WTC11 (cell line): ENCODE results near the gene CUTC. TPM values are rescaled to one million over a fixed set of nuclear protein-coding genes. Genes with fewer than 3 reads are reported as not detected.

Experiments used
- ATAC-seq: fragments of 200-7000 bp; cut with Tn5 transposase; 2 replicates; pipeline ENCODE4 v1.10.0; 2021; ENCODE audit warnings: mild to moderate bottlenecking, moderate library complexity
- CTCF ChIA-PET: fragments of 300-600 bp; sonication (Branson Sonifier 250); formaldehyde crosslinking; loops from one replicate; lab custom pipeline; 2021; ENCODE audit warnings: antibody characterized with exemption; lab: Charles Lee
- POLR2A ChIA-PET: fragments of 350-600 bp; sonication (Branson Sonifier 250); formaldehyde crosslinking; loops from one replicate; lab custom pipeline; 2021; ENCODE audit warnings: antibody characterized with exemption; lab: Charles Lee
- DNase-seq: peaks from one replicate; pipeline ENCODE4 v3.0.0; 2021; ENCODE audit warnings: low spot score
- H3K27ac Mint-ChIP-seq: 2 replicates; pipeline ENCODE4 v1.8.0; 2021; ENCODE audit warnings: mixed read lengths
- H3K27me3 Mint-ChIP-seq: 2 replicates; pipeline ENCODE4 v1.8.0; 2021; ENCODE audit warnings: low read depth, mild to moderate bottlenecking, moderate library complexity, mixed read lengths
- H3K36me3 Mint-ChIP-seq: 2 replicates; pipeline ENCODE4 v1.8.0; 2021; ENCODE audit warnings: mixed read lengths
- H3K4me1 Mint-ChIP-seq: 2 replicates; pipeline ENCODE4 v1.8.0; 2022; ENCODE audit warnings: mixed read lengths
- H3K4me3 Mint-ChIP-seq: 2 replicates; pipeline ENCODE4 v1.8.0; 2021; ENCODE audit warnings: mild to moderate bottlenecking, moderate library complexity, mixed read lengths
- H3K9me3 Mint-ChIP-seq: 2 replicates; pipeline ENCODE4 v1.8.0; 2021; ENCODE audit warnings: mixed read lengths
- ATF1 ChIP-seq: sonication (generic); formaldehyde crosslinking; IDR thresholded peaks from 2 replicates; pipeline ENCODE4 v1.8.1; 2023; ENCODE audit warnings: mild to moderate bottlenecking, moderate library complexity, missing genetic modification reagents
- FOXK1 ChIP-seq: sonication (generic); formaldehyde crosslinking; IDR thresholded peaks from 2 replicates; pipeline ENCODE4 v1.8.0; 2022; ENCODE audit warnings: mild to moderate bottlenecking, moderate library complexity, missing genetic modification reagents
- FOXP1 ChIP-seq: sonication (generic); formaldehyde crosslinking; IDR thresholded peaks from 2 replicates; pipeline ENCODE4 v1.8.0; 2022; ENCODE audit warnings: missing genetic modification reagents, mild to moderate bottlenecking, moderate library complexity, borderline replicate concordance
- GRHL2 ChIP-seq: fragments of 250-450 bp; sonication (Bioruptor Pico); IDR thresholded peaks from 2 replicates; pipeline ENCODE4 v1.8.0; 2022; ENCODE audit warnings: mild to moderate bottlenecking, moderate library complexity; ENCODE audit not compliant: insufficient replicate concordance, severe bottlenecking
- GTF2I ChIP-seq: fragments of 250-450 bp; sonication (Bioruptor Pico); conservative IDR thresholded peaks from 2 replicates; pipeline ENCODE4 v1.4.0; 2021; ENCODE audit warnings: mild to moderate bottlenecking
- HMGA2 ChIP-seq: fragments of 250-450 bp; sonication (Bioruptor Pico); IDR thresholded peaks from 2 replicates; pipeline ENCODE4 v1.4.0; 2021; ENCODE audit warnings: mild to moderate bottlenecking, moderate library complexity
- MYBL2 ChIP-seq: sonication (generic); formaldehyde crosslinking; IDR thresholded peaks from 2 replicates; pipeline ENCODE4 v1.8.1; 2023; ENCODE audit warnings: mild to moderate bottlenecking, moderate library complexity, missing genetic modification reagents
- NFATC4 ChIP-seq: fragments of 250-450 bp; sonication (Bioruptor Pico); IDR thresholded peaks from 2 replicates; pipeline ENCODE4 v1.9.0; 2021; ENCODE audit warnings: mild to moderate bottlenecking
- NFYB ChIP-seq: sonication (generic); formaldehyde crosslinking; conservative IDR thresholded peaks from 2 replicates; pipeline ENCODE4 v1.8.0; 2022; ENCODE audit warnings: low read depth, missing genetic modification reagents
- NR2C2 ChIP-seq: sonication (generic); formaldehyde crosslinking; IDR thresholded peaks from 2 replicates; pipeline ENCODE4 v1.8.0; 2022; ENCODE audit warnings: mild to moderate bottlenecking, missing genetic modification reagents
- PRRX2 ChIP-seq: fragments of 250-450 bp; sonication (Bioruptor Pico); IDR thresholded peaks from 2 replicates; pipeline ENCODE4 v1.8.0; 2021; ENCODE audit warnings: mild to moderate bottlenecking
- SOX15 ChIP-seq: fragments of 250-450 bp; sonication (Bioruptor Pico); IDR thresholded peaks from 2 replicates; pipeline ENCODE4 v1.9.0; 2021; ENCODE audit warnings: mild to moderate bottlenecking
- SP1 ChIP-seq: sonication (generic); formaldehyde crosslinking; conservative IDR thresholded peaks from 2 replicates; pipeline ENCODE4 v1.8.1; 2022; ENCODE audit warnings: missing genetic modification reagents
- ZNF263 ChIP-seq: sonication (generic); formaldehyde crosslinking; IDR thresholded peaks from 2 replicates; pipeline ENCODE4 v1.8.1; 2022; ENCODE audit warnings: low read depth, mild to moderate bottlenecking, moderate library complexity, missing genetic modification reagents
- ZNF423 ChIP-seq: fragments of 250-450 bp; sonication (Bioruptor Pico); IDR thresholded peaks from 2 replicates; pipeline ENCODE4 v2.1.2; 2022; ENCODE audit warnings: mild to moderate bottlenecking, moderate library complexity
- ZNF671 ChIP-seq: fragments of 250-450 bp; sonication (Bioruptor Pico); IDR thresholded peaks from 2 replicates; pipeline ENCODE4 v1.8.0; 2021; ENCODE audit warnings: mild to moderate bottlenecking
- total RNA-seq: library from RNA; stranded (reverse); gene quantifications from 3 replicates; pipeline ENCODE4 v1.2.3, GENCODE V29; 2021
- TF ChIP-seq, protein P1 (sequence below): sonication (generic); formaldehyde crosslinking; IDR thresholded peaks from 2 replicates; pipeline ENCODE4 v1.8.0; 2023; ENCODE audit warnings: missing genetic modification reagents
- TF ChIP-seq, protein P2 (sequence below): fragments of 250-450 bp; sonication (Bioruptor Pico); IDR thresholded peaks from 2 replicates; pipeline ENCODE4 v1.8.0; 2021; ENCODE audit warnings: mild to moderate bottlenecking
- TF ChIP-seq, protein P3 (sequence below): sonication (generic); formaldehyde crosslinking; IDR thresholded peaks from 2 replicates; pipeline ENCODE4 v1.8.1; 2023; ENCODE audit warnings: mild to moderate bottlenecking, missing genetic modification reagents
- TF ChIP-seq, protein P4 (sequence below): sonication (generic); formaldehyde crosslinking; IDR thresholded peaks from 2 replicates; pipeline ENCODE4 v1.8.1; 2022; ENCODE audit warnings: low read depth, missing genetic modification reagents, borderline replicate concordance
- TF ChIP-seq, protein P5 (sequence below): sonication (generic); formaldehyde crosslinking; conservative IDR thresholded peaks from 2 replicates; pipeline ENCODE4 v1.8.1; 2022; ENCODE audit warnings: mild to moderate bottlenecking, missing genetic modification reagents
- TF ChIP-seq, protein P6 (sequence below): sonication (generic); formaldehyde crosslinking; IDR thresholded peaks from 2 replicates; pipeline ENCODE4 v1.8.1; 2022; ENCODE audit warnings: mild to moderate bottlenecking, missing genetic modification reagents, moderate library complexity, borderline replicate concordance
- TF ChIP-seq, protein P7 (sequence below): sonication (generic); formaldehyde crosslinking; IDR thresholded peaks from 2 replicates; pipeline ENCODE4 v1.8.1; 2023; ENCODE audit warnings: mild to moderate bottlenecking, moderate library complexity, missing genetic modification reagents
- TF ChIP-seq, protein P8 (sequence below): sonication (generic); formaldehyde crosslinking; IDR thresholded peaks from 2 replicates; pipeline ENCODE4 v1.8.1; 2022; ENCODE audit warnings: mild to moderate bottlenecking, moderate library complexity, missing genetic modification reagents

Gene CUTC
- total RNA-seq, 1 experiment from 2014 or later, result 28.6 TPM

DNA sequence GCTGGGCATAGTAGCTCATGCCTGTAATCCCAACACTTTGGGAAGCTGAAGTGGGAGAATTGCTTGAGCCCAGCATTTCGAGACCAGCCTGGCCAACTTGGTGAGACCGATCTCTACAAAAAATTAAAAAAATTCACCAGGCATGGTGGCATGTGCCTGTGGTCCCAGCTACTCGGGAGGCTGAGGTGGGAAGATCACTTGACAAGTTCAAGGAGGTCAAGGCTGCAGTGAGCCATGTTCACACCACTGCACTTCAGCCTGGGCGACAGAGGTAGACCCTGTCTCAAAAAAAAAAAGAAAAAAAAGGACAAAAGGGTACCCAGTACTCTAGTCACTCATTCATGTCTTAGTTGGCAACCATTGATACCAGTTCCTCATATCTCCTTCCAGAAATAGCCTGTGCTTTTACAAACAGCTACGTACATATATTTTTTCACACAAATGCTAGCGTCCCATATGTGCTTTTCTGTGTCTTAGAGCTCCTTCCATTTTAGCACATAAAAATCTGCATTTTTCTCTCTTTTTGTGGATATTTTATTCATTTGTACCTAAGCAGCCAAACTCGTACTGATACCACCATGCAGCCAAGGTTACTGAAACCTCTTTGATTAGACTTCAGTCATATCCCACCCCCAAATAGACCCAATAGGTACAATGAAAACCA lies 55.9 kb downstream of the CUTC start:
- ATAC-seq, result no peak
- TF ChIP-seq, protein P1, sequence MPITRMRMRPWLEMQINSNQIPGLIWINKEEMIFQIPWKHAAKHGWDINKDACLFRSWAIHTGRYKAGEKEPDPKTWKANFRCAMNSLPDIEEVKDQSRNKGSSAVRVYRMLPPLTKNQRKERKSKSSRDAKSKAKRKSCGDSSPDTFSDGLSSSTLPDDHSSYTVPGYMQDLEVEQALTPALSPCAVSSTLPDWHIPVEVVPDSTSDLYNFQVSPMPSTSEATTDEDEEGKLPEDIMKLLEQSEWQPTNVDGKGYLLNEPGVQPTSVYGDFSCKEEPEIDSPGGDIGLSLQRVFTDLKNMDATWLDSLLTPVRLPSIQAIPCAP (CRISPR knock-in tag), result no peak
- no peak for TF ChIP-seq ZNF263 (CRISPR knock-in tag)
- TF ChIP-seq ATF1 (CRISPR knock-in tag), result no peak
- TF ChIP-seq, protein P2, sequence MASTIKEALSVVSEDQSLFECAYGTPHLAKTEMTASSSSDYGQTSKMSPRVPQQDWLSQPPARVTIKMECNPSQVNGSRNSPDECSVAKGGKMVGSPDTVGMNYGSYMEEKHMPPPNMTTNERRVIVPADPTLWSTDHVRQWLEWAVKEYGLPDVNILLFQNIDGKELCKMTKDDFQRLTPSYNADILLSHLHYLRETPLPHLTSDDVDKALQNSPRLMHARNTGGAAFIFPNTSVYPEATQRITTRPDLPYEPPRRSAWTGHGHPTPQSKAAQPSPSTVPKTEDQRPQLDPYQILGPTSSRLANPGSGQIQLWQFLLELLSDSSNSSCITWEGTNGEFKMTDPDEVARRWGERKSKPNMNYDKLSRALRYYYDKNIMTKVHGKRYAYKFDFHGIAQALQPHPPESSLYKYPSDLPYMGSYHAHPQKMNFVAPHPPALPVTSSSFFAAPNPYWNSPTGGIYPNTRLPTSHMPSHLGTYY (CRISPR knock-in tag), result no peak
- no peak for TF ChIP-seq NR2C2
- TF ChIP-seq, protein P3, sequence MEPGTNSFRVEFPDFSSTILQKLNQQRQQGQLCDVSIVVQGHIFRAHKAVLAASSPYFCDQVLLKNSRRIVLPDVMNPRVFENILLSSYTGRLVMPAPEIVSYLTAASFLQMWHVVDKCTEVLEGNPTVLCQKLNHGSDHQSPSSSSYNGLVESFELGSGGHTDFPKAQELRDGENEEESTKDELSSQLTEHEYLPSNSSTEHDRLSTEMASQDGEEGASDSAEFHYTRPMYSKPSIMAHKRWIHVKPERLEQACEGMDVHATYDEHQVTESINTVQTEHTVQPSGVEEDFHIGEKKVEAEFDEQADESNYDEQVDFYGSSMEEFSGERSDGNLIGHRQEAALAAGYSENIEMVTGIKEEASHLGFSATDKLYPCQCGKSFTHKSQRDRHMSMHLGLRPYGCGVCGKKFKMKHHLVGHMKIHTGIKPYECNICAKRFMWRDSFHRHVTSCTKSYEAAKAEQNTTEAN (CRISPR knock-in tag), result no peak
- no peak for TF ChIP-seq PRRX2 (CRISPR knock-in tag)
- TF ChIP-seq HMGA2 (CRISPR knock-in tag), result no peak
- TF ChIP-seq ZNF423 (CRISPR knock-in tag), result no peak
- TF ChIP-seq, protein P4, sequence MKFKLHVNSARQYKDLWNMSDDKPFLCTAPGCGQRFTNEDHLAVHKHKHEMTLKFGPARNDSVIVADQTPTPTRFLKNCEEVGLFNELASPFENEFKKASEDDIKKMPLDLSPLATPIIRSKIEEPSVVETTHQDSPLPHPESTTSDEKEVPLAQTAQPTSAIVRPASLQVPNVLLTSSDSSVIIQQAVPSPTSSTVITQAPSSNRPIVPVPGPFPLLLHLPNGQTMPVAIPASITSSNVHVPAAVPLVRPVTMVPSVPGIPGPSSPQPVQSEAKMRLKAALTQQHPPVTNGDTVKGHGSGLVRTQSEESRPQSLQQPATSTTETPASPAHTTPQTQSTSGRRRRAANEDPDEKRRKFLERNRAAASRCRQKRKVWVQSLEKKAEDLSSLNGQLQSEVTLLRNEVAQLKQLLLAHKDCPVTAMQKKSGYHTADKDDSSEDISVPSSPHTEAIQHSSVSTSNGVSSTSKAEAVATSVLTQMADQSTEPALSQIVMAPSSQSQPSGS (CRISPR knock-in tag), result no peak
- TF ChIP-seq, protein P5, sequence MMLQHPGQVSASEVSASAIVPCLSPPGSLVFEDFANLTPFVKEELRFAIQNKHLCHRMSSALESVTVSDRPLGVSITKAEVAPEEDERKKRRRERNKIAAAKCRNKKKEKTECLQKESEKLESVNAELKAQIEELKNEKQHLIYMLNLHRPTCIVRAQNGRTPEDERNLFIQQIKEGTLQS, result no peak
- TF ChIP-seq FOXP1, result no peak
- TF ChIP-seq SOX15, result no peak
- no peak for TF ChIP-seq NFYB (CRISPR knock-in tag)
- no peak for TF ChIP-seq SP1 (CRISPR knock-in tag)
- no peak for TF ChIP-seq GRHL2 (CRISPR knock-in tag)
- no peak for TF ChIP-seq NFATC4
- TF ChIP-seq MYBL2, result no peak
- TF ChIP-seq, all 79 proteins: peak for 0
- H3K36me3 Mint-ChIP-seq, result no peaks in the 10 kb centered on the region
- ChIA-PET CTCF (interaction anchor here (1.0 to 1.5 kb wide), 2 partner anchors 12 to 58 kb away, joined by 3 to 5 read pairs; no protein-coding TSS in a partner anchor), POLR2A (no interaction called here)
- no peaks in the 10 kb centered on the region for H3K27me3 Mint-ChIP-seq
- H3K27ac Mint-ChIP-seq, result no peak overlapping the region
- peaks cover 20% of the 10 kb centered on the region for H3K4me1 Mint-ChIP-seq
- DNase-seq, result no peak
- no peak overlapping the region for H3K4me3 Mint-ChIP-seq
- no peaks in the 10 kb centered on the region for H3K9me3 Mint-ChIP-seq

DNA sequence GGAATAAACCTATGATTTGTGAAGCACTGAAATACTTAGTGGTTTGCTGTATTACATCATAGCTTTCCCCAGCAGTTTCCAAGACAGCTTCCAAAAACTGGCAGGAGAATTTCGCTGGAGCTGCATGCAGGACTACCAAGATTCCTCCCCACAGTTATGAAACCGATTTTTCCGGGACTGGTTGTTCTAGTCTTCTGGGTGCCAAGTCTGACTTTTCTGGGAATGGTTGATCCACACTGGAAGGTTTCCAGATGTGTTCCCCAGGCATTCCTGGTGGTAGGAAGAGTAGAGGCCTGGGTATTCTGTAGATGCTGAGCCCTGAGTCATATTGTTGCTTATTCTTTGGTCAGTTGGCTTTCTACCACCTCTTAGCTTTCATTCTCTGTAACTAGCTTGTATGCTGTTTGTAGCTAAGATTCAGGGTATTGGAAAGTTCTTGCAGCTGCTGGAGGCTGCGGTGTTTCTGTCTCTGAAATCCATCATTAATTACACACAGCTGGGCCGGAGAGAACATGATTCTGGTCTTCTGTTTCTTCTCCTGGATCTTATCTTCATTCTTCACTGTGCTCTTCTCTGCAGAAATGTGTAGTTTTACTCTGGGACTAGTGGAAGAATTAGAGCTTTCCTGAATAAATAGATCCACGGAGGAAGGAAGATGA lies 56.7 kb downstream of the CUTC start:
- ChIA-PET CTCF (interaction anchor here (1.0 to 1.5 kb wide), 2 partner anchors 11 to 57 kb away, joined by 3 to 5 read pairs; no protein-coding TSS in a partner anchor), POLR2A (no interaction called here)
- no peaks in the 10 kb centered on the region for H3K27me3 Mint-ChIP-seq
- H3K4me3 Mint-ChIP-seq, result no peak overlapping the region
- H3K27ac Mint-ChIP-seq, result no peak overlapping the region
- H3K9me3 Mint-ChIP-seq, result no peaks in the 10 kb centered on the region
- no peaks in the 10 kb centered on the region for H3K36me3 Mint-ChIP-seq
- H3K4me1 Mint-ChIP-seq, result peaks cover 20% of the 10 kb centered on the region
- DNase-seq (no peak), ATAC-seq (no peak)
- TF ChIP-seq, protein P6, sequence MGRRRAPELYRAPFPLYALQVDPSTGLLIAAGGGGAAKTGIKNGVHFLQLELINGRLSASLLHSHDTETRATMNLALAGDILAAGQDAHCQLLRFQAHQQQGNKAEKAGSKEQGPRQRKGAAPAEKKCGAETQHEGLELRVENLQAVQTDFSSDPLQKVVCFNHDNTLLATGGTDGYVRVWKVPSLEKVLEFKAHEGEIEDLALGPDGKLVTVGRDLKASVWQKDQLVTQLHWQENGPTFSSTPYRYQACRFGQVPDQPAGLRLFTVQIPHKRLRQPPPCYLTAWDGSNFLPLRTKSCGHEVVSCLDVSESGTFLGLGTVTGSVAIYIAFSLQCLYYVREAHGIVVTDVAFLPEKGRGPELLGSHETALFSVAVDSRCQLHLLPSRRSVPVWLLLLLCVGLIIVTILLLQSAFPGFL (CRISPR knock-in tag), result no peak
- TF ChIP-seq, protein P7, sequence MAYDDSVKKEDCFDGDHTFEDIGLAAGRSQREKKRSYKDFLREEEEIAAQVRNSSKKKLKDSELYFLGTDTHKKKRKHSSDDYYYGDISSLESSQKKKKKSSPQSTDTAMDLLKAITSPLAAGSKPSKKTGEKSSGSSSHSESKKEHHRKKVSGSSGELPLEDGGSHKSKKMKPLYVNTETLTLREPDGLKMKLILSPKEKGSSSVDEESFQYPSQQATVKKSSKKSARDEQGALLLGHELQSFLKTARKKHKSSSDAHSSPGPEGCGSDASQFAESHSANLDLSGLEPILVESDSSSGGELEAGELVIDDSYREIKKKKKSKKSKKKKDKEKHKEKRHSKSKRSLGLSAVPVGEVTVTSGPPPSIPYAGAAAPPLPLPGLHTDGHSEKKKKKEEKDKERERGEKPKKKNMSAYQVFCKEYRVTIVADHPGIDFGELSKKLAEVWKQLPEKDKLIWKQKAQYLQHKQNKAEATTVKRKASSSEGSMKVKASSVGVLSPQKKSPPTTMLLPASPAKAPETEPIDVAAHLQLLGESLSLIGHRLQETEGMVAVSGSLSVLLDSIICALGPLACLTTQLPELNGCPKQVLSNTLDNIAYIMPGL (CRISPR knock-in tag), result no peak
- TF ChIP-seq, protein P5, result no peak
- TF ChIP-seq, protein P8, sequence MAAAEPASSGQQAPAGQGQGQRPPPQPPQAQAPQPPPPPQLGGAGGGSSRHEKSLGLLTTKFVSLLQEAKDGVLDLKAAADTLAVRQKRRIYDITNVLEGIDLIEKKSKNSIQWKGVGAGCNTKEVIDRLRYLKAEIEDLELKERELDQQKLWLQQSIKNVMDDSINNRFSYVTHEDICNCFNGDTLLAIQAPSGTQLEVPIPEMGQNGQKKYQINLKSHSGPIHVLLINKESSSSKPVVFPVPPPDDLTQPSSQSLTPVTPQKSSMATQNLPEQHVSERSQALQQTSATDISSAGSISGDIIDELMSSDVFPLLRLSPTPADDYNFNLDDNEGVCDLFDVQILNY, result no peak
- TF ChIP-seq ZNF671 (CRISPR knock-in tag), result no peak
- TF ChIP-seq NR2C2, result no peak
- no peak for TF ChIP-seq FOXK1 (CRISPR knock-in tag)
- TF ChIP-seq PRRX2 (CRISPR knock-in tag), result no peak
- TF ChIP-seq SP1 (CRISPR knock-in tag), result no peak
- no peak for TF ChIP-seq MYBL2
- no peak for TF ChIP-seq GTF2I
